HTERT RPE-1 (cell line): Measurements from ENCODE around the gene NGEF.

ENCODE experiments used
- in situ Hi-C: fragments of 300-500 bp; cut with MboI; formaldehyde crosslinking; loops from 4 replicates; pipeline ENCODE4 v1.14.3; 2020; ENCODE audit warnings: low sequenced_read_pairs

The NGEF gene

GRCh38 chr2:232973796-232974195 lies 39.3 kb downstream of the NGEF start:
- in situ Hi-C loops = no loop called here

GRCh38 chr2:232973011-232973735 lies 39.9 kb downstream of the NGEF start:
- in situ Hi-C loops = no loop called here

GRCh38 chr2:232971744-232972143 lies 41.3 kb downstream of the NGEF start:
- in situ Hi-C loops = no loop called here

- in situ Hi-C loops = no loop called here
These were observed 43.0 kb downstream of the NGEF start for GRCh38 chr2:232970051-232970450.

GRCh38 chr2:232967474-232967873 lies 45.6 kb downstream of the NGEF start:
- in situ Hi-C loops = no loop called here

- in situ Hi-C loops = no loop called here
These were observed 46.9 kb downstream of the NGEF start for GRCh38 chr2:232966122-232966521.

GRCh38 chr2:232963913-232964312 lies 49.1 kb downstream of the NGEF start:
- in situ Hi-C loops = no loop called here

- in situ Hi-C loops = no loop called here
These were observed 52.2 kb downstream of the NGEF start for GRCh38 chr2:232960862-232961261.

- in situ Hi-C loops = no loop called here
These were observed 53.9 kb downstream of the NGEF start for GRCh38 chr2:232959139-232959538.

- in situ Hi-C loops = no loop called here
These were observed 55.4 kb downstream of the NGEF start for GRCh38 chr2:232957657-232958090.

- in situ Hi-C loops = no loop called here
These were observed 57.2 kb downstream of the NGEF start for GRCh38 chr2:232955856-232956255.

GRCh38 chr2:232954691-232955090 lies 58.4 kb downstream of the NGEF start:
- in situ Hi-C loops = no loop called here

- in situ Hi-C loops = no loop called here
These were observed 61.2 kb downstream of the NGEF start for GRCh38 chr2:232951891-232952290.

GRCh38 chr2:232951181-232951580 lies 61.9 kb downstream of the NGEF start:
- in situ Hi-C loops = no loop called here

GRCh38 chr2:232950751-232951150 lies 62.3 kb downstream of the NGEF start:
- in situ Hi-C loops = no loop called here

- in situ Hi-C loops = no loop called here
These were observed 64.0 kb downstream of the NGEF start for GRCh38 chr2:232949016-232949415.

- in situ Hi-C loops = no loop called here
These were observed 70.2 kb downstream of the NGEF start for GRCh38 chr2:232942831-232943230.

- in situ Hi-C loops = no loop called here
These were observed 71.0 kb downstream of the NGEF start for GRCh38 chr2:232941912-232942594.

- in situ Hi-C loops = no loop called here
These were observed 71.7 kb downstream of the NGEF start for GRCh38 chr2:232941400-232941799.

GRCh38 chr2:232940724-232941123 lies 72.3 kb downstream of the NGEF start:
- in situ Hi-C loops = no loop called here

- in situ Hi-C loops = no loop called here
These were observed 75.7 kb downstream of the NGEF start for GRCh38 chr2:232937278-232937906.

- in situ Hi-C loops = no loop called here
These were observed 81.4 kb downstream of the NGEF start for GRCh38 chr2:232931636-232932035.
